NCI-H1105 (cell line): ENCODE results near the gene KRT17.
"Not testable (repeated sequence)": the region's sequence is repeated elsewhere in the genome, so short reads cannot be mapped to it uniquely, and the experiment has no call there.

Source experiments
- DNase-seq: peaks from one replicate; lab custom pipeline; 2025; lab: John Stamatoyannopoulos, UW

The KRT17 gene

GRCh38 chr17:41619927-41620582 is 4.3 kb downstream of the KRT17 start:
- DNase-seq, result not testable (repeated sequence)

GRCh38 chr17:41619036-41619926 is 5.1 kb downstream of the KRT17 start:
- no peak for DNase-seq

- DNase-seq, result no peak
These were observed 5.9 kb downstream of the KRT17 start for GRCh38 chr17:41618341-41619035.

GRCh38 chr17:41617698-41618097 is 6.7 kb downstream of the KRT17 start:
- no peak for DNase-seq

GRCh38 chr17:41617136-41617535 is 7.2 kb downstream of the KRT17 start:
- no peak for DNase-seq

GRCh38 chr17:41616486-41616885 is 7.9 kb downstream of the KRT17 start:
- DNase-seq, result not testable (repeated sequence)

- DNase-seq, result no peak
These were observed 8.9 kb downstream of the KRT17 start for GRCh38 chr17:41615454-41615853.

- not testable (repeated sequence) for DNase-seq
These were observed 9.6 kb downstream of the KRT17 start for GRCh38 chr17:41614767-41615166.

- DNase-seq, result no peak
These were observed 10.3 kb downstream of the KRT17 start for GRCh38 chr17:41614098-41614497.

GRCh38 chr17:41613277-41614082 is 10.9 kb downstream of the KRT17 start:
- DNase-seq, result no peak

GRCh38 chr17:41612376-41613160 is 11.8 kb downstream of the KRT17 start, which contains the start of gene KRT16:
Gene KRT16, minus strand, starts transcription at chr17:41612767. Its CDS starts 79 bp downstream, at chr17:41612688.
- not testable (repeated sequence) for DNase-seq

GRCh38 chr17:41610965-41611640 is 13.3 kb downstream of the KRT17 start:
- no peak for DNase-seq

GRCh38 chr17:41610061-41610517 is 14.3 kb downstream of the KRT17 start:
- not testable (repeated sequence) for DNase-seq

- DNase-seq, result not testable (repeated sequence)
These were observed 17.4 kb downstream of the KRT17 start for GRCh38 chr17:41606930-41607329.

GRCh38 chr17:41602524-41602923 is 21.9 kb downstream of the KRT17 start:
- no peak for DNase-seq

- no peak for DNase-seq
These were observed 24.1 kb downstream of the KRT17 start for GRCh38 chr17:41600318-41600717.

GRCh38 chr17:41599680-41600079 is 24.7 kb downstream of the KRT17 start:
- DNase-seq, result no peak

GRCh38 chr17:41595585-41595984 is 28.8 kb downstream of the KRT17 start:
- DNase-seq, result no peak

- DNase-seq, result no peak
These were observed 29.9 kb downstream of the KRT17 start for GRCh38 chr17:41594363-41594915.
